Measurements from ENCODE around the gene SPIB.

SPIB gene

DNA sequence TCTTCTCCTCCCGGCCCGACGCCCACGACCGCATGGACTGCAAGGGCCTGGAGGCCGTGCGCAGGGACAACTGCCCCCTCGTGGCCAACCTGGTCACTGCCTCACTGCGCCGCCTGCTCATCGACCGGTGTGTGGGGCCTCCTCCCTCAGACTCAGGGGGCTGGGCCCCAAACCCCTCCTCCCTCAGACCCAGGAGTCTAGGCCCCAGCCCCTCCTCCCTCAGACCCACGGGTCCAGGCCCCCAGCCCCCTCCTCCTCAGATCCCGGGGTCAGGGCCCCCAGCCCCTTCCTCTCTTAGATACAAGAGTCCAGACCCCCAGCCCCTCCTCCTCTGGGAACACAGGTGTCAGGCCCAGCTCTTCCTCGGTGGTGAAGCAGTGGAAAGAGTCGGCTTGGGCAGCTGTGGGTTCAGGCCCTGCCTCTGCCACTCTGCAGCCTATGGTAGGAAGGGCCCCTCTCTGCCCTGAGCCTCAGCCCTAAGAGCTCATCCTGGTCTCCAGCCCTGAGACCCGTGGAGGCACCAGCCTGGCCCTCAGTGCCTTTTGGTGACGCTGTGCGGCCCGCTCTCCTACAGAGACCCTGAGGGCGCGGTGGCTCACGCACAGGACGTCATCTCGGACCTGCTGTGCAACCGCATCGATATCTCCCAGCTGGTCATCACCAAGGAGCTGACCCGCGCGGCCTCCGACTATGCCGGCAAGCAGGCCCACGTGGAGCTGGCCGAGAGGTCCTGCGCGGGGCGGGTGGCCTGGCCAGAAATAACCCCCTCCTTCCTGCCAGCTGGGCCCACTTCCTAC lies 3.7 kb upstream of the SPIB start:
- DNase-seq = peak; percentile 64
- Histone ChIP-seq H3K27ac (no peak overlapping the region), H3K4me3 (ENCODE audit: low read depth, low read length) (no peak overlapping the region), H3K27me3 (replicated peaks) (peaks cover 12% of the 10 kb centered on the region), H3K36me3 (replicated peaks) (no peaks in the 10 kb centered on the region)
- TF ChIP-seq, protein P1, sequence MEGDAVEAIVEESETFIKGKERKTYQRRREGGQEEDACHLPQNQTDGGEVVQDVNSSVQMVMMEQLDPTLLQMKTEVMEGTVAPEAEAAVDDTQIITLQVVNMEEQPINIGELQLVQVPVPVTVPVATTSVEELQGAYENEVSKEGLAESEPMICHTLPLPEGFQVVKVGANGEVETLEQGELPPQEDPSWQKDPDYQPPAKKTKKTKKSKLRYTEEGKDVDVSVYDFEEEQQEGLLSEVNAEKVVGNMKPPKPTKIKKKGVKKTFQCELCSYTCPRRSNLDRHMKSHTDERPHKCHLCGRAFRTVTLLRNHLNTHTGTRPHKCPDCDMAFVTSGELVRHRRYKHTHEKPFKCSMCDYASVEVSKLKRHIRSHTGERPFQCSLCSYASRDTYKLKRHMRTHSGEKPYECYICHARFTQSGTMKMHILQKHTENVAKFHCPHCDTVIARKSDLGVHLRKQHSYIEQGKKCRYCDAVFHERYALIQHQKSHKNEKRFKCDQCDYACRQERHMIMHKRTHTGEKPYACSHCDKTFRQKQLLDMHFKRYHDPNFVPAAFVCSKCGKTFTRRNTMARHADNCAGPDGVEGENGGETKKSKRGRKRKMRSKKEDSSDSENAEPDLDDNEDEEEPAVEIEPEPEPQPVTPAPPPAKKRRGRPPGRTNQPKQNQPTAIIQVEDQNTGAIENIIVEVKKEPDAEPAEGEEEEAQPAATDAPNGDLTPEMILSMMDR (IDR thresholded peaks at IDR 0.05; ENCODE audit: low read depth, low read length, missing control alignments) = peak; percentile 91
- in situ Hi-C loops (cut with HindIII; ENCODE audit: low pct_ligation_motif_present, low sequenced_read_pairs) = no loop called here

DNA sequence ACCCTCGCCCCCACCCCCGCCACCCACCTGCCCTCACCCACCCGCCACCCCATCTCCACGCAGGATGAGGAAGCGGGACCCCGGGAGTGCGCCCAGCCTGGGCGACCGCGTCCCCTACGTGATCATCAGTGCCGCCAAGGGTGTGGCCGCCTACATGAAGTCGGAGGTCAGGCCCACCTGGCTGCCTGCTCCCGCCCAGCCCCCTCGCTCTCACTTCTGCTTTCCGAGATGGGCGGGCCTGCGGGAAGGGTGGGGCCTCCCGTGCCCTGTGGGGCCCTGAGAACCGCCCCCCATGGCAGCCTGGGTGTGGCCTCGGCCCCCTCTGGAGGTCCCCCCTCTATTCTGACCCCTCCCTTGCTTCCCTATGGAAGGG lies 3.1 kb upstream of the SPIB start:
- in situ Hi-C loops (cut with HindIII; ENCODE audit: low pct_ligation_motif_present, low sequenced_read_pairs) = no loop called here
- H3K27me3 ChIP-seq (replicated peaks) = peaks cover 12% of the 10 kb centered on the region
- H3K4me3 ChIP-seq (ENCODE audit: low read depth, low read length) = no peak overlapping the region
- no peaks in the 10 kb centered on the region for H3K36me3 ChIP-seq (replicated peaks)
- H3K27ac ChIP-seq = no peak overlapping the region
- TF ChIP-seq, protein P1 (IDR thresholded peaks at IDR 0.05; ENCODE audit: low read depth, low read length, missing control alignments) = no peak
- no peak for DNase-seq

DNA sequence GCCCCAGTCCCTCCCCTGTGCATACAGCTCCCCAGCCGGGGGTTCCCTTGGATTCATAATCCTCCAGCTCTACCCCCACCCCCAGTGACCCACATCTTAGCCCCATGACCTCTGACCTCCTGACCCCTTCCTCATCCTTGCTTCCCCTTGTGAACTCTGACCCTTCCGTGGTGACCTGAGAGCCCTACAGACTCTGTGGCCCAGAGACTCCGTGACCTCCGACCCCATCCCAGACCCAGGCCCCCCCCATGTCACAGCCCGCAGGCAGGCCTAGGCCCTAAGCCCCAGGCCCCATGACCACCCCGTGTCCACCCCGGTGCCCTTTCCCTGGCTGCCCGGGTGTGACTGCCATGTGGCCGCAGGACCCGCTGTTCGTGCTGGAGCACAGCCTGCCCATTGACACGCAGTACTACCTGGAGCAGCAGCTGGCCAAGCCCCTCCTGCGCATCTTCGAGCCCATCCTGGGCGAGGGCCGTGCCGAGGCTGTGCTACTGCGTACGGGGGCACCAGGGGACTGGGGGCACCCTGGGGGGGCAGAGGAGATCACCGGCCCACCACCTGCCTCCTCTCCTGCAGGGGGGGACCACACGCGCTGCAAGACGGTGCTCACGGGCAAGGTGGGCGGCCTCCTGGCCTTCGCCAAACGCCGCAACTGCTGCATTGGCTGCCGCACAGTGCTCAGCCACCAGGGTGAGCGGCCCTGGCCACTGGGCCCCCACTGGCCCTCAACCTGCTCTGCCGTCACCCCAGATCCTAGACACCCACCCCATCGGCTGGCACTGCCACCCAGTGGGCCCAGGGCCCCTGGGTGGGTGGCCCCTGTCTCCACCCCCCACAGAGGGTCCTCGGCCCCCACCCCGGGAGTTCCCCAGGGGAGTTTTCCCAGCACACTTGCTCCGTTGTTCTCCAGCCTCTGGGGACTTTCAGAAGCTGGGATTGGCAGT lies 2.4 kb upstream of the SPIB start:
- no peak for DNase-seq
- Histone ChIP-seq H3K27ac (no peak overlapping the region), H3K4me3 (ENCODE audit: low read depth, low read length) (no peak overlapping the region), H3K27me3 (replicated peaks) (peaks cover 12% of the 10 kb centered on the region), H3K36me3 (replicated peaks) (no peaks in the 10 kb centered on the region)
- in situ Hi-C loops (cut with HindIII; ENCODE audit: low pct_ligation_motif_present, low sequenced_read_pairs) = no loop called here
- TF ChIP-seq, protein P1 (IDR thresholded peaks at IDR 0.05; ENCODE audit: low read depth, low read length, missing control alignments) = no peak

DNA sequence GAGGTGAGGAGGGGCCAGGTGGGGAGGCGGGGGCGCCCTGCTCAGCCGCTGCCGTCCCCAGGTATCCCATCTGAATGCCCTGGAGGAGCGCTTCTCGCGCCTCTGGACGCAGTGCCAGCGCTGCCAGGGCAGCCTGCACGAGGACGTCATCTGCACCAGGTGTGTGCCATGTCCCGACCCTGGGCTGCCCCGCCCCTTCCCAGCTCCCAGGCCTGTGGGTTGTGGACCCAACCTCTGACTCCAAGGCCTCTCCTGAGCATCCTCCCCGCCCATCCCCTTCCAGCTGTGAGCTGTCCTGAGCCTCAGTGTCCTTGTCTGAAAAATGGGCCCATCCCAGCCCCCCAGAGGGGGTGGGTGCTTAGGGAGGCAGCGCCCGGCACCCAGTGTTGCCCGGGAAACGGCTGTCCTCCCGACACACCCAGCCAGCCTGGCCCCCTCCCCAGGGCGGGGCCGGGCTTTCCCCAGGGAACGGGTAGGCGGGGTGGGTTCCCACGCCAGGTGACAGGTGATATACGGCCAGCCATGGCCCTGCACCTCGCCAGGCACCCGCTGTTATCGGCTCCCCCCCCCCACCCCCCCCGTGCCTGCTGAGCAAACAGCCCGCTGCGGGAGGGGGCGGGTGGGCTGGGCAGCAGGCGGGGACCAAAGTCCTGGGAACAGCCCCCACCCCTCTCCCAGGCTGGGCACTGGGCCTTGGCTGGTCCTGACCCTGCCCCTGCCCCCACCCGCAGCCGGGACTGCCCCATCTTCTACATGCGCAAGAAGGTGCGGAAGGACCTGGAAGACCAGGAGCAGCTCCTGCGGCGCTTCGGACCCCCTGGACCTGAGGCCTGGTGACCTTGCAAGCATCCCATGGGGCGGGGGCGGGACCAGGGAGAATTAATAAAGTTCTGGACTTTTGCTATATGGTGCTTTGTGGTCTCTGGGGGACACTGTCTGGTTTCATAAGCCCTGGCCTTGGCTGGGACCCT lies 1.3 kb upstream of the SPIB start:
- DNase-seq = no peak
- Histone ChIP-seq H3K27ac (no peak overlapping the region), H3K36me3 (replicated peaks) (no peaks in the 10 kb centered on the region), H3K4me3 (ENCODE audit: low read depth, low read length) (no peak overlapping the region), H3K27me3 (replicated peaks) (peaks cover 12% of the 10 kb centered on the region)
- TF ChIP-seq, protein P1 (IDR thresholded peaks at IDR 0.05; ENCODE audit: low read depth, low read length, missing control alignments) = no peak
- in situ Hi-C loops (cut with HindIII; ENCODE audit: low pct_ligation_motif_present, low sequenced_read_pairs) = no loop called here

DNA sequence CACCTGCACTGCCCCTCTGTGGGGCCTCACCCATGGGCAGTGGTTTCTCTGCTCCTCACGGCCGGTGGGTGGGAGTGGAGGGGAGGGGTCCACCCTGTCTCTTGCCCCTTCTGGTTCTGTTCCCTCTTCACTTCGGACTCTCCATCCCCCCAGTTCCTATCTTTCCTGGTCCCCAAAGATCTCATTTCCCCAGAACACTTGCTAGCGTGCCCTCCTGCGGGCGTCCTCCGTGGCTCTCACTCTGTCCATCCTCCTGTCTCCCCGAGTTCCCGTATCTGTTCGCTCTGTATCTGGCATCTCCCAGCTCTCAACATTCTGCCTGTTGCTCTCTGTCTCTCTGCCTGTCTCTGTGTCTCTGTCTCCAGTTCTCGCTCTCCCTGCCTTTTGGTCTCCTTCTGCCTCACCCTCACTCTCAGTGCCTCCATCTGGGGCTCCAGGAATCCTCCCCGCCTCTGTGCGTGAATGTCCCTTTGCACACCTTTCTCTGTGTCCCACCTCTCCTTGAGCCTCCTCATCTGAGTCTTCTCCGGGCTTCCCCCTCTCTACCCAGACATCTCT lies 363 bp downstream of the SPIB start:
- Histone ChIP-seq H3K4me3 (ENCODE audit: low read depth, low read length) (no peak overlapping the region), H3K27me3 (replicated peaks) (peaks cover 12% of the 10 kb centered on the region), H3K27ac (no peak overlapping the region), H3K36me3 (replicated peaks) (no peaks in the 10 kb centered on the region)
- in situ Hi-C loops (cut with HindIII; ENCODE audit: low pct_ligation_motif_present, low sequenced_read_pairs) = no loop called here
- DNase-seq = no peak
- TF ChIP-seq, protein P1 (IDR thresholded peaks at IDR 0.05; ENCODE audit: low read depth, low read length, missing control alignments) = no peak

All from brain microvascular endothelial cell (primary cell).